GM19023 (cell line): ENCODE data around the gene DNAH3.
"Not testable (repeated sequence)": the region's sequence is repeated elsewhere in the genome, so short reads cannot be mapped to it uniquely, and the experiment has no call there.

ENCODE experiments used
- ATAC-seq: cut with Tn5 transposase; IDR thresholded peaks from one replicate; pipeline ENCODE4 v1.9.1; 2021; ENCODE audit warnings: mild to moderate bottlenecking, moderate library complexity; ENCODE audit not compliant: unreplicated experiment

The DNAH3 gene, protein sequence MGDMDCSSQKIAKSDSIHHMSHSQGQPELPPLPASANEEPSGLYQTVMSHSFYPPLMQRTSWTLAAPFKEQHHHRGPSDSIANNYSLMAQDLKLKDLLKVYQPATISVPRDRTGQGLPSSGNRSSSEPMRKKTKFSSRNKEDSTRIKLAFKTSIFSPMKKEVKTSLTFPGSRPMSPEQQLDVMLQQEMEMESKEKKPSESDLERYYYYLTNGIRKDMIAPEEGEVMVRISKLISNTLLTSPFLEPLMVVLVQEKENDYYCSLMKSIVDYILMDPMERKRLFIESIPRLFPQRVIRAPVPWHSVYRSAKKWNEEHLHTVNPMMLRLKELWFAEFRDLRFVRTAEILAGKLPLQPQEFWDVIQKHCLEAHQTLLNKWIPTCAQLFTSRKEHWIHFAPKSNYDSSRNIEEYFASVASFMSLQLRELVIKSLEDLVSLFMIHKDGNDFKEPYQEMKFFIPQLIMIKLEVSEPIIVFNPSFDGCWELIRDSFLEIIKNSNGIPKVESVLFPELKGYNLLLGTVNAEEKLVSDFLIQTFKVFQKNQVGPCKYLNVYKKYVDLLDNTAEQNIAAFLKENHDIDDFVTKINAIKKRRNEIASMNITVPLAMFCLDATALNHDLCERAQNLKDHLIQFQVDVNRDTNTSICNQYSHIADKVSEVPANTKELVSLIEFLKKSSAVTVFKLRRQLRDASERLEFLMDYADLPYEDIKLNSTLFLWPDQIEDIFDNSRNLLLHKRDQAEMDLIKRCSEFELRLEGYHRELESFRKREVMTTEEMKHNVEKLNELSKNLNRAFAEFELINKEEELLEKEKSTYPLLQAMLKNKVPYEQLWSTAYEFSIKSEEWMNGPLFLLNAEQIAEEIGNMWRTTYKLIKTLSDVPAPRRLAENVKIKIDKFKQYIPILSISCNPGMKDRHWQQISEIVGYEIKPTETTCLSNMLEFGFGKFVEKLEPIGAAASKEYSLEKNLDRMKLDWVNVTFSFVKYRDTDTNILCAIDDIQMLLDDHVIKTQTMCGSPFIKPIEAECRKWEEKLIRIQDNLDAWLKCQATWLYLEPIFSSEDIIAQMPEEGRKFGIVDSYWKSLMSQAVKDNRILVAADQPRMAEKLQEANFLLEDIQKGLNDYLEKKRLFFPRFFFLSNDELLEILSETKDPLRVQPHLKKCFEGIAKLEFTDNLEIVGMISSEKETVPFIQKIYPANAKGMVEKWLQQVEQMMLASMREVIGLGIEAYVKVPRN (N-terminal part only)

DNA sequence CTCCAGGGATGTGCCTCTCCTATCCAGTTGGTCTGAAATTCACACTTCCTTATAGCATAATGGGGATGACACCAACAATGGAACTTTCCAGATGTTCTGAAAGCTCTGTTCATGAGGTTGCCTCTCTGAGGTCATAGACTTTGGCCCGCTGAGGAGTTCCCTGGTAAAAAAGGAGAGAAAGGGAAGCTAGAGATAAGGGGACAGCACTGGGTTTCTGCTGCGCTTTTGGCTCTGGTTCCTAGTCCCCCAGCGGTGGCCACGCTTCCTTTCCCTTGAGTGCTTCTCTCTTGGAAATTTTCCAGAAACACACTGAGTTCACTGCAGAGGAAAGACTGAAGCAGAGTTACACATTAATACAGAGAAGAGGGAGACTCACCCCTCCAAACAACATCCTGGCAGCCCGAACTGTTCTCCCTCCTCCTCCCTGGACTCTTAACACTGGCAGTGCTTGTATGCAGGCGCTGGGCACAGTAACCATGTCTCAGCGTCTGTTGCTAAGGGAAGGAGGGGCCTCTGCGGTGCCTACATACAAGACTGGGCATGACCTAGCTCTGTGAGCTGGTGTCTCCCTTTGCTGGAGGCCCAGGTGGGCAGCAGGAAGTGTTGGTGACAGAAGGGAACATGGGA, at the start of gene DNAH3:
Gene DNAH3, minus strand, starts transcription at position 472 of the 627 bp plus-strand sequence. CDS start 527 bp downstream, outside the sequence.
- no peak for ATAC-seq

DNA sequence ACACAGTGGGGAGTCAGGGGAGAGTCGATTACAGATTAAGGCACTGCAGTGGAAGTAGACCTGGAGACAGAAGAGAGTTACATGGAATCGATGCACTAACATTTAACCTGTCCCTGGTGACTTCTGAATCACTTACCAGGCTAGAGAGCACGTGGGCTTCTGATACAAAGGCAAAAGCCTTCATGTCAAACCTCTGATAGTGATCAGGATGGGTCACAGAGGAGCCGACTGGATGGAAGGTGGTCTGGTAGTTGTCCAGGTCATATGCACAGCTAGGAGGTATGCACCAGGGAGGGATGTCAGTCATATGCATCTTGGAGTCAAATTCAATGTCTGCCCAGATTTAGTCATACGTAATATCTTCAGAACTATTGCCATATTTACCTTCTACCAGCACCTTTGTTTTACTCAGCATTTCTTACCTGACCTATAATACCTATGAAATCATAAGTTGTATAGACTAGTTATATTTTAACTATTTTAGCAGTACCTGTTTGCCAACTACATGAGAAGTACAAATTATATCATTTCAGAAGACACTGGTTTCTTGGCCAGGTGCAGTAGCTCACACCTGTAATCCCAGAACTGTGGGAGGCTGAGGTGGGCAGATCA, 49.1 kb upstream of the DNAH3 start:
- no peak for ATAC-seq

DNA sequence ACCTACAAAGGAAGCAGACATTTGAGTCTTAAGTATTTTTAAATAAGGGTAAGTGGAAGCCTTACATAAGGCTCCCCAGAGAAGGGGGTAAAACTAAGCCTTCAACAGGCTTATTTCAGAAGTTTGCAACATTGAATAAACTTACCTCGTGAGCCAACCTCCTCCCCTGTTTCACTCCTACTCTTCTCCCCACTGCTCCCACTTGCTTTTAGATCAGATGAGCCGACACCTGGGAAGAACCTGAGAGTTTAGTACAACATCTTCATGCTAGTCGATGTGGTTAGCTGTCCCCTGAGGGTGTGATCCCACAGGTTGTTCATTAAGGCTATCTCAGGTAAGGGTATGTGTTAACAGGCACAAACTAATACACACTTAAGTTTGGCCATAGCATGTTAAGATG, 47.0 kb upstream of the DNAH3 start:
- no peak for ATAC-seq

DNA sequence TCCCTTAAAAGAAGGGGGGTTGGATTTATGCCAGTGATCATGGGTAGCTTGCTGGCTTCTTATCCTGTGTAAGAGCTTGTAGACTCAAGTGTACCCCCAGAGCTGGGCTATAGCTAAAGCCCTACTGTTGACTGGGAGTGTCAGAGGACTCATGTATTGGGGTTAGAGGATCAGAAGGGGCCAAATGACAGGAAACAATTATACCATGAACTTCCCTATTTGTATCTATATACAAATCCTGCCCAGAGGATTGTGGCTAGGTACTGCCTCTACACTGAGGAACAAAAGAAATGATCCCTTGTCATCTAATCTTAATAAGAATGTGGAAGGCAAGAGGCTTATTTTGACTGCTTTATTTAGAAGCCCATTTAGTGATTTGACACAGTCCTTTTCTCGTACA, 46.5 kb upstream of the DNAH3 start:
- ATAC-seq, result no peak

DNA sequence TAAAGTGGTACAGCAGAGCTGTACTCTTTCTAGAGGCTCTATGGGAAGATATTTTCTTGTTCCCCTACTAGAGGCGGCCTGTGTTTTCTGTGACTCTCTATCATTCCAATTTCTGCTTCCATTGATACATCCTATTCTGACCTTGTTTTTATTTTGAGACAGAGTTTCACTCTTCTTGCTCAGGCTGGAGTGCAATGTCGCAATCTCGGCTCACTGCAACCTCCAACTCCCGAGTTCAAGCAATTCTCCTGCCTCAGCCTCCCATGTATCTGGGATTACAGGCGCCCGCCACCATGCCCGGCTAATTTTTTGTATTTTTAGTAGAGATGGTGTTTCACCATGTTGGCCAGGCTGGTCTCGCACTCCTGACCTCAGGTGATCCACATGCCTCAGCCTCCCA, 44.7 kb upstream of the DNAH3 start:
- ATAC-seq, result not testable (repeated sequence)

DNA sequence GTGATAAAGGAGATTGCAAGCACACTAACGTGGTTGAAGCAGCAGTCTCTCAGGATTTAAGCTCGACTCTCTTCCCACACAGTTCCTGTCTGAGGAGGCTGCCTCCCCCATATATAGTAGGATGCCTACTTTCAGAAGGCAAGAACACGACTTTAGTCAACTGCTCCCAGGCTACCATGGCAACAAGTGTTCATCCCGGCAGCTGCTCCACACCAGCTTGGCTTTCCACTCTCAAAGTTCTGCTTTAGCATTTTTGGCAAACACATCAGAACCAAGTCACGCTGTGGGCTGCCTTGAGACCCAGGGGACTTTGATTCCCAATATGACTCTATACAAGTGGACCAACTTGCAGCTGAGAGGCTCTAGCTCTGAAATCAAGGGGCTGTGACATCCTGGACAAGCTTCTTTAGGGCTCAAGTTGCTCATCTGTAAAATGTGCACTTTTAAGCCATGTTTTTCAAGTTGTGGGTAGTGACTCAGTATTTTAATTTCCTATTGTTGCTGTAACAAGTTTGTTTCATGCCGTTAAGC, 44.2 kb upstream of the DNAH3 start:
- ATAC-seq, result no peak

DNA sequence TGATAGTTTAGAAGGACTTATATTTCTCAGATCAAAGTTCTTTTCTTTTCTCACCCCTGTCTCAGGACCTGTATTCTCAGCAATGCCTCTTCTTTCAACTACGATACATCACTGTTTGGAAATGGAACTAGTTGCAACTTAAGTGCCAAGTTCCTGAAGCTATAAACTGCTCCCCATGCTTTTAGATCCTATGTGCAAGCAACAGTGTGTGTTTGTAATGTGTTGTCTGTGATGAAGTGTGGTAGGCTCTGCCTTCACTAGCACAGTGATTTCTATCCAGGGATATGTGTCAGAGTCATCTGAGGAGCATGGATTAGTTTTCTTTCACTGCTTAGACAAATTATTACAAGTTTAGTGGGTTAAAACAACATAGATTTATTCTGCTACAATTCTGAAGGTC, 42.3 kb upstream of the DNAH3 start:
- no peak for ATAC-seq

DNA sequence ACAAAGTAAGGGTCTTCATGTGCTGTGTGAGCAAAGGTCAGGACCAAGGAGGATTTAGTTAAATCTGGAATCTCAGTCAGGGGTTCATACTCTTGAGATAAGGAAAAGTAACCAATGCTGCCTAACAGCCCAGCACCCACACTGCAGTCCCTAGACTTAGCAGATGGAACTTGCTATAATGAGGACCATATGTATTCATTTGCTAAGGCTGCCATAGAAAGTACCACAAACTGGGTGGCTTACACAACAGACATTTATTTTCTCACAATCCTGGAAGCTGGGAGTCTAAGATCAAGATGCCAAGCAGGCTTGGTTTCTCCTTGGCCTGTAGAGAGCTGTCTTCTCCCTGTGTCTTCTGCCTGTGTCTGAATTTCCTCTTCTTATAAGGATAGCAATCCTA, 40.0 kb upstream of the DNAH3 start:
- ATAC-seq, result no peak

DNA sequence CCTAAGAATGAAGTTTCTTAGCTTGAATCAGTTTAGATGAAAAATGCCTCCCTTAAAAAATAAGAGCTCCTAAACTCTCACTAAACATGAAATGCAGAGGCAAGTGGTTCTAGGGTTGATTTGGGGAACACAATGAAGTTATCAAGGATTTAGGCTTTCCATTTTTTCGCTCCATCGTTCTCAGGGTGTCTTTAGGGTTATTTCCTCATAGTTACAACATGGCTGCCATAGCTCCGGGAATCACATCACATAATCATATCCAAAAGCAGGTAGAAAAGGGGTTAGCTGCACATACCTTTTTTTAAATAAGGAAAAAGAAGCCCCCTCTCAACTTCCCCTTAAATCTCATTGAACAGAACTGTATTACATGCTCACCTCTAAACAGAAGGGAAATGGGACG, 39.4 kb upstream of the DNAH3 start:
- ATAC-seq, result no peak

DNA sequence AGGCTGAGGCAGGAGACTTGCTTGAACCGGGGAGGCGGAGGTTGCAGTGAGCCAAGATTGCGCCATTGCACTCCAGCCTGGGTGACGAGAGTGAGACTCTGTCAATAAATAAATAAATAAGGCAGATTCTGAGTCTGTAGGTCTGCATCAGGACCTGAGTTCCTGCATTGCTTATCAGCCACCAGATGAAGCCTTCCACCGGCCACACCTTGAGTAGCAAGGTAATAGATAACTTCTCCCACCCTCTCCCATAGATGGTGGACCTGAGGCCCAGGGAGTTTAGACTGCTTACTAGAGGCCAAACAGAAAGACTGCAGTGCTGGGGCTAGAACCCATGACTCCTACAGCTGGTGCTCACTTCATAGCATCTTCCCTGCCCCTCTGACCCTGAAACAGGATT, 38.7 kb upstream of the DNAH3 start:
- no peak for ATAC-seq

DNA sequence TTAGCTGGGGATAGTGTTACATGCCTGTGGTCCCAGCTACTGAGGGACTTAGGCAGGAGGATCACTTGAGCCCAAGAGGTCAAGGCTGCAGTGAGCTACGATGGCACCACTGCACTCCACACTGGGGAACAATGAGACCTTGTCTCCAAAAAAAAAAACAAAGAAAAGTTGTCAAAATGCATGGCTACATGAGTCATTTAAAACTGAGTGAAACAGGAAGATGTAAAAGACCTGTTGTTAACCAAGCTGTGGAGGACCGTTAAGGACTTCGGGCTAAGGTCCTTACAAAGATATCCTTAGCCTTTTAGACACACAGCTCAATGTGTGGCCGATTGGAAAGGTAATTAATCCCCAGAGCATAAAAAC, 35.7 kb upstream of the DNAH3 start:
- ATAC-seq, result no peak

DNA sequence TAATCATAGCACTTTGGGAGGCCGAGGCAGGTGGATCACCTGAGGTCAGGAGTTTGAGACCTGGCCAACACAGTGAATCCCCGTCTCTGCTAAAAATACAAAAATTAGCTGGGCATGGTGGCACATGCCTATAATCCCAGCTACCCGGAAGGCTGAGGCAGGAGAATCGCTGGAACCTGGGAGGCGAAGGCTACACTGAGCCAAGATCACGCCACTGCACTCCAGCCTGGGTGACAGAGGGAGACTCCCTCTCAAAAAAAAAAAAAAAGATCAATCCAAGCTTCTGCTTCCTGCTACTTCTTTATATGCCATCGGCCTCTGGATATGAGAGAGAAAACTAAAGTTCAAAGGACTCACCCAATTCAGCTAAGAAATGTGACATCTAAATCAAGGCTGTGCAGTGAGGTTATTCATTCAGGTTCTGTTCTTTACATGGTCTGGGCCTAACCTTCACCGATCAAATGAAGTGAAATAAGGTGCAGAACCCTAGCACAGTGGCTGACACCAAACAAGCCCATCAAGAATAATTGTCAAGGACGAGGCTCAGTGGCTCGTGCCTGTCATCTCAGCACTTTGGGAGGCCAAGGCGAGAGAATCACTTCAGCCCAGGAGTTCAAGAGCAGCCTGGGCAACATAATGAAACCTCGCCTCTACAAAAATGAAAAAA, 35.1 kb upstream of the DNAH3 start:
- no peak for ATAC-seq

DNA sequence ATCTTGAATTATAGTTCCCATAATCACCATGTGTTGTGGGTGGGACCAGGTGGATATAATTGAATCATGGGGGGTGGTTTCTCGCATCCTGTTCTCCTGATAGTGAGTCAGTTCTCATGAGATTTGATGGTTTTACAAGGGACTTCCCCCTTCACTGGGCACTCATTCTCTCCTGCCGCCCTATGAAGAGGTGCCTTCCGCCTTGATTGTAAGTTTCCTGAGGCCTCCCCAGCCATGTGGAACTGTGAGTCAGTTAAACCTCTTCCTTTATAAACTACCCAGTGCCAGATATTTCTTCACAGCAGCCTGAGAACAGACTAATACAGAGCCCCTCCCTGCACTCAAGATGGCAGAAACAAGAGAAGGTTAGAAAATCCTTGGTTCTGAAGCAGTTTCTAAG, 34.2 kb upstream of the DNAH3 start:
- no peak for ATAC-seq

DNA sequence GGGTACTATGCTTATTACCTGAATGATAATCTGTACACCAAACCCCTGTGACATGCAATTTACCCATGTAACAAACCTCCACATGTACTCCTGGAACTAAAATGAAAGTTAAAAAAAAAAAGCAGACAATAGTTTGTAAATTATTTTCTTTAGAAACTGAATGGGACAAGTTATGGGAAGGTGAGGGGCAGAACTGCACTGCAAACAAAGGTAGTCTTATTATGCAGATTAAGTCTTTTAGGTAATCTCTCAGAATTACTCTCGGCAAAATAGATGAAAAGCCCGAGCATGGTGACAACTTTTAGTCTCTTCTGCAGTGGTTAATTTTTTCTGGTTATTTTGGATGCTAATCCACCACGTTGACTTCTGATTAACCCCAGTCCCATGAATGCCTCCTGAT, 33.3 kb upstream of the DNAH3 start:
- ATAC-seq, result no peak

DNA sequence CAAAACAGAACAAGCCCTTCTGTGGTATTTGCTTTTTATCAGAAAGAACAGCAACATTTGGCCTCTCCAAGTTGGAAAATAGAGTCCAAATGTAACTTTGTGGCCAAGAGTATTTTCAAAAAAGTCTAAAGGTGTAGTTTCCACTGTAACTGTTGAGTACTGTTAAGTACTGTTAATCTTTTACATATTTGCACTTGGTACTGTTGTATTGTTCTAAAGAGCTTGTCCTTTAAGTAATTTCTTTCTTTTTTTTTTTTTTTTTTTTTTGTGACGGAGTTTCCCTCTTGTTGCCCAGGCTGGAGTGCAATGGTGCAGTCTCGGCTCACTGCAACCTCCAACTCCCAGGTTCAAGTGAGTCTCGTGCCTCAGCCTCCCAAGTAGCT, 29.3 kb upstream of the DNAH3 start:
- no peak for ATAC-seq

DNA sequence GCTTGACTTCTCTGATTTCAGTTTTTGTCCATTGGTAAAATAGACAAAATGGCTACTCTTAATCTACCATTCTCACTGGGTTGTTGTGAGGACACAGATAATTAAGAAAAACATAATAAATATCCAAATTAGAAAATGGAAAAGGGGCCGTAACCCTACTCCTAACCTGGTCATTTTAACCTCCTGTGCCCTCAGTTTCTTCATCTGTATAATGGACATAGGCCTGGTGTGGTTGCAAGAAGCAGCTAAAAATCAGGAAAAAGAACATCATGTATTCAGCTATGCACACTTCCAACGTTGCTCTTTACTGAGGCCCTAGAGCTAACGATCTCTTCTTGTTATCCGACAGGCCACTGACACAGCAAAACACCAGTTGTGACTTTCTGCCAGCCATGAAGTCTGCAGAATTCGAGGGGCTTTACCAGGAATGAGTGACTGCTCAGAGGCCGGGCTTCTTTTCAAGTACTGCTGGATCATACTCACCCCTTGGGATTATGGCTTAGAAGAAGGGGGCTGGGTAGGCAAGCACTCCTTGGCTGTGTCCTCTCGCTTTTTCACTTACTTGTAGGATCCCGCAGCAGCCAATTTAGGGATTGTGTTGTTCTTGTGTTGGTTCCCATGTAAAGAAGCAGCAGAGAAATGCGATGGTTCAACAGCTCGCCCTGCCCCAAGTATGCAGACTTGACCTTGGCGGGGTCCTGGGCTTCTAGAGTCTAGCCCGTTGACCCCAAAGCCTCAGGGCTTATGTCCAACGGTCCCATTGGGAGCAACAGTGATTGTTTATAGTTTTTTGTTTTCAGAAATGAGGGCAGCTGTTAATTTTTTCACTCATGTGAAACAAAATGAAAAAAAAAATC, 28.7 kb upstream of the DNAH3 start:
- ATAC-seq, result no peak

DNA sequence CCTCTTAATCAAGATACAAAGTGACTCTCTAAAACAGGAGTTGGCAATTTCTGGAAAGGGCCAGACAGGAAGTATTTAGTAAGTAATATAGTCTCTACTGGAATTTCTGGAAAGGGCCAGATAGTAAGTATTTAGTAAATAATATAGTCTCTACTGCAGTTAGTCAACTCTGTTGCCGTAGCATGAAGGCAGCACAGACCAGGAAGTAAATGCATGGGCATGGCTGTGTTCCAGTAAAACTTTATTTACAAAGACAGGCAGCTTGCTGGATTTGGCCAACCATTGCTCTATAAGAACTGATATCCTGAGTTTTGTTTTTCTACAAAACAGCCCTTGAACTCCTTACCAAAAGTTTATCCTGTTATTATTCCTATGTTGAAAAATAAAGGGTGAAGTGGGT, 24.8 kb upstream of the DNAH3 start:
- ATAC-seq, result no peak

DNA sequence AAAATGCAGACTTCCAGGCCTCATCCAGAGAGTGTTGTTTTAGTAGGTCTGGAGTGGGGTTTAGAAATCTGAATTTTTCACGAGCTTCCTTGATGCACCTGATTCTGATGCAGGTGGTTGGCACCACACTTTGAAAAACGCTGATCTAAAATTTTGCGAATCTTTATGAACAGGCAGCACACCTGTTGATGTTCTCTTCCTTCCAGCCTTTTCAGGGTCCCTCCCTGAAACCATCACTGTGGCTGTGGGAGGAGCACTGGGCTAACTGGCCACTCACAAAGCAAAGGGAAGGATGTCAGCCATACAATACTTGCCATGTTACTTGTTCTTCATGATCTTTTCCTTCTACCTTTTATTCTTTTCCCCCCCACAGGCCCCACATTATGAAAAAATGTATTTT, 22.0 kb upstream of the DNAH3 start:
- no peak for ATAC-seq

DNA sequence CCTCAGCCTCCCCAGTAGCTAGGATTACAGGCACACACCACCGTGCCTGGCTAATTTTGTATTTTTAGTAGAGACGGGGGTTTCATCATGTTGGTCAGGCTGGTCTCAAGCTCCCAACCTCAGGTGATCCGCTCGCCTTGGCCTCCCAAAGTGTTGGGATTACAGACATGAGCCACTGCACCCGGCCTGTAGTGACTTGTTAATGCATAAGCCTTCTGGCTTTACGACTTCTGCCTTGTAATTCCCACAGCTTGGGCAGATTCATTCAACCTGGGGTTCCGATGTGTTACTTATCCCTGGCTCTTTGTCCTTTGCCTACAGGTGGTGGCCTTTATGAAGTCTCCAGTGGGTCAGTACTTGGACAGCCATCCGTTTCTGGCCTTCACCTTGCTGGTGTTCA, 19.5 kb upstream of the DNAH3 start:
- ATAC-seq, result not testable (repeated sequence)
